GM12891 (cell line): ENCODE results near the gene BCL6.

Source experiments
- DNase-seq: peaks from one replicate; pipeline ENCODE4 v3.0.0; 2011; ENCODE audit warnings: low spot score; ENCODE audit not compliant: insufficient read length
- FAIRE-seq: peaks from 2 replicates; lab custom pipeline; 2011; peaks lifted over from hg19 to GRCh38; lab: Jason Lieb, UNC
- PAX5 ChIP-seq: IDR thresholded peaks from 2 replicates; pipeline ENCODE4 v1.6.1; 2011; ENCODE audit warnings: low read length, moderate library complexity, mild to moderate bottlenecking; ENCODE audit not compliant: insufficient read depth, severe bottlenecking
- POLR2A ChIP-seq: IDR thresholded peaks from 2 replicates; pipeline ENCODE4 v1.6.1; 2011; ENCODE audit warnings: low read depth, low read length, control low read depth
- POLR2AphosphoS5 ChIP-seq: IDR thresholded peaks from 2 replicates; pipeline ENCODE4 v1.6.1; 2011; ENCODE audit warnings: low read depth, low read length, control low read depth
- POU2F2 ChIP-seq: IDR thresholded peaks from 2 replicates; pipeline ENCODE4 v1.6.1; 2011; ENCODE audit warnings: low read depth, mild to moderate bottlenecking, control low read depth, low read length, moderate library complexity
- SPI1 ChIP-seq: IDR thresholded peaks from 2 replicates; pipeline ENCODE4 v1.6.1; 2011; ENCODE audit warnings: low read depth, low read length, control low read depth
- TAF1 ChIP-seq: IDR thresholded peaks from 2 replicates; pipeline ENCODE4 v1.6.1; 2011; ENCODE audit warnings: low read depth, low read length, control low read depth

The BCL6 gene

DNA sequence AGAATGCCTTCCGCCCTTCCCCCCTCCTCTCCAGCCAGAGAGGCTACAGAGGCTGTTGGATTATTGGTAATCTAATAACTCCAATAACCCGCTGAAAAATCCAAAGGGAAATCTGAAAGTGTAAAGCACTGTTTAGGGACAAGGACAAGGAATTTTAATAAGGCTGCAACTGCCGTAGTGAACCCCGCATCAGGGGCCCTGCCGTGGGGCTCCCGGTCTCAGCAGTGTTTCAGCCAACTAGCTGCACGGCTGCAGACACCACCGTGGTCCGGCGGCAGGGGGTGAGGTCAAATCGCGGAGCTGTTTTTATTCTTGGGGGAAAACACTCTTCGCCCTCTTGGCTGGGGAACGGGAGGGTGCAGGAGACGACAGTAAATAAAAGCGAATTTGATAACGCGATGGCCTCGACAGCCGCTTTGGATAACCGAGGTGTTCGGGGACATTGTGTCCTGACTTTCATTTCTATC is 6.1 kb downstream of the BCL6 start:
- no peak for DNase-seq
- TF ChIP-seq TAF1 (no peak), POU2F2 (no peak), POLR2A (no peak), POLR2AphosphoS5 (no peak), SPI1 (no peak), PAX5 (no peak)
- no peak for FAIRE-seq

DNA sequence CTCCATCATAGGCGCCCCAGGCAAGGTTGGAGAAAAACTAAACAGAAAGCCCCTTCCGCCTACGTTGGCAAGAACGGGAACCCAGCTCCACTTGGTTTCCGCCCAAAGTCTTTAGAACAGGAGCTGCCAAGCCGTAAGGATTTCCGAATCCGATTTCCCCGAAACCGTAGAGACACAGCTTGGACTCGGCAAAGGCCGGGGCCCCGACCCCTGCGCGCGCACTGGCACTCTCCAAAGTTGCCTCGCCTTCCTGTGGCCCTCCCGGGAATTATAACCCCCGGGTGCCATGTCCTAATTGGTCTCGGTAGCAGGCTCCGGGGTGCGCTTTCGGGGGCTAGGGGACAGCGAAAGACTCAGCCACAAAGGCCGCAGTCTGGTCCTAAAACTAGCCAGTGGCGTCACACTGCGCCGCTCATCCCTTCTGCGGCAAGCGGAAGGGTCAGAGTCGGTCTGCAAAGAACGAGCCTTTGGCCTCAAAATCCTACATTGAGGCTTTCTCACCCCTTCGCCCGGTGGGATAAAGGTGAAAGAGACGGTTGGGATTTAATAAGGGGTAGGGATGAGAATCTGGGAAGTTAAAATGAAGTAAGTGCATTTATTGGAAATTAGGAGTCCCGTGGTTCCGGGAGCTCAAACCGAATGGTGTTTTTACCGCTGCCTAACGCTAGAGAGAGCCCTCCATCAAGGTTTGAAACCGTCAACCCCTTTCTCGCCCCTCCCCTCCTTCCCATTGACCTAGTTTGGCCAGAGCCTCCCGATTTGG is 6.8 kb downstream of the BCL6 start:
- peak; percentile 65 for DNase-seq
- no peak for TF ChIP-seq TAF1
- TF ChIP-seq SPI1, result no peak
- no peak for TF ChIP-seq PAX5
- TF ChIP-seq POU2F2, result no peak
- TF ChIP-seq POLR2A, result no peak
- FAIRE-seq, result peak; percentile 5

- FAIRE-seq (no peak), DNase-seq (no peak)
- no peak for TF ChIP-seq POU2F2
- no peak for TF ChIP-seq POLR2AphosphoS5
- TF ChIP-seq SPI1, result no peak
- no peak for TF ChIP-seq TAF1
- TF ChIP-seq PAX5, result no peak
- TF ChIP-seq POLR2A, result no peak
These were observed 7.3 kb downstream of the BCL6 start for GRCh38 chr3:187738071-187738330.

- FAIRE-seq (no peak), DNase-seq (no peak)
- no peak for TF ChIP-seq POLR2A
- no peak for TF ChIP-seq TAF1
- no peak for TF ChIP-seq SPI1
- no peak for TF ChIP-seq POU2F2
- TF ChIP-seq PAX5, result no peak
- no peak for TF ChIP-seq POLR2AphosphoS5
These were observed 7.7 kb downstream of the BCL6 start for GRCh38 chr3:187737368-187738070.

- FAIRE-seq, result no peak
- DNase-seq, result no peak
- TF ChIP-seq PAX5 (no peak), POU2F2 (no peak), TAF1 (no peak), POLR2AphosphoS5 (no peak), POLR2A (no peak), SPI1 (no peak)
These were observed 8.3 kb downstream of the BCL6 start for GRCh38 chr3:187737006-187737367.

DNA sequence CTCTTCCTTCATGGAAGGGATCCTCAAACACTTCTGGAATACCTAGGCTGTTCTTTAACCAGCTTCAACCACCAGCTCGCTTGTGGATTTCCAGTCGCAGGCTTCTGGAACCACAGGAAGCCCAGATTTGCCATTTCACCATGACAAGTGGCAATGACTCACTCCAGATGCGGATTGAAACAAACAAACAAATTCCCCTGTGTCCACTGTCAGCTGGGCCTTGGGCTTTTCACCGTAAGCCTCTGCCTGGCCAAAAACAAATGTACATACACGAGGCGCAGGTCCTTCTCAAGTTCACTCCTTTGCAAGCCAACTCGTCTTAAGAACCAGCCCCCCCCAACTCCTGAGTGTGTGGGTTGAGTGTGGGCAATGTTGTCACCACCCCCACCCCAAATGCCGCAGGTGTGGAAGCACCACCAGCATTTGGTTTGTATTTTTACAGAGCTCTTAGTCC is 8.8 kb downstream of the BCL6 start:
- DNase-seq, result no peak
- TF ChIP-seq TAF1 (no peak), POU2F2 (no peak), POLR2A (no peak), PAX5 (no peak), SPI1 (no peak), POLR2AphosphoS5 (no peak)
- no peak for FAIRE-seq

- TF ChIP-seq POLR2AphosphoS5 (no peak), POU2F2 (no peak), TAF1 (no peak), PAX5 (no peak), POLR2A (no peak)
- DNase-seq (no peak), FAIRE-seq (no peak)
These were observed 9.4 kb downstream of the BCL6 start for GRCh38 chr3:187735837-187736236.

- no peak for FAIRE-seq
These were observed 9.9 kb downstream of the BCL6 start for GRCh38 chr3:187735383-187735782.

DNA sequence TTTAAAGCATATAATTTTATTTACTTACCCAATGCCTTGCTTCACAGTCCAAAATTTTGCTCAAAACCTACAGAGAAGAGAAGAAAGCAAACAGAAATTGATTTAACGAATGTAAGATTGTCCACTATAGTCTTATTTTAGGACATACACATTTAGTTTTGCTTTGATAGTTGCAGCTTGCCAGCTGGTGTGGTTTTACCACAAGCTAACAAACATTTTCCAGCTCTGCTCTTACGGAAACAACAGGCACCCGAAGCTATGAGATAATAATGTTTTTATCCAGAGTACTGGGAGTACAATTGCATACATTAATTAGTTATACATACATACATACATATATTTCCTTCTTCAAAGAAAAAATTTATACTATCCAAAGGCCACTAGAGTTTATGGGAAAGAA is 10.4 kb downstream of the BCL6 start:
- no peak for TF ChIP-seq POLR2A
- no peak for TF ChIP-seq SPI1
- no peak for TF ChIP-seq PAX5
- TF ChIP-seq TAF1, result no peak
- TF ChIP-seq POU2F2, result no peak
- TF ChIP-seq POLR2AphosphoS5, result no peak
- FAIRE-seq, result no peak
- DNase-seq, result no peak

More at GRCh38 chr3:187735383-187735782, 9.9 kb downstream of the BCL6 start:
- no peak for TF ChIP-seq TAF1
- no peak for TF ChIP-seq PAX5
- TF ChIP-seq POU2F2, result no peak
- no peak for TF ChIP-seq POLR2A
- TF ChIP-seq POLR2AphosphoS5, result no peak
- no peak for TF ChIP-seq SPI1
- DNase-seq, result no peak

DNA sequence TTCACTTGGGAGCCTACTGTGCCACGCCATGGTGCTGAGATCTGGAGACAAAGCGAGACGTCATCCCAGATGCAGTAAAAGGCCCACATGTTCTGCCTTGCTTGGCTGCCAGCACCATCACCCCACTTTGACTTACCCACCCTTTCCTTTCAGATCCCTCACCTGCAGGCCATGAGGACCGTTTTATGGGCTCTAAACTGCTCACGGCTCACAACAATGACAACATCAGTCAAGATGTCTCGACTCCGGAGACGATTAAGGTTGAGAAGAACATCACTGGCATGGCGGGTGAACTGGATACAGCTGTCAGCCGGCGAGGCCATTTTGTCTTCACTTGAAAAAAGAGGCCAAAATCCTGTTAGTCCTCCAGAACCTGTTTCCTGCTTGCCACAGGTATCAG is 11.9 kb downstream of the BCL6 start:
- TF ChIP-seq POLR2AphosphoS5 (no peak), PAX5 (no peak), POU2F2 (no peak), TAF1 (no peak), SPI1 (no peak), POLR2A (no peak)
- no peak for DNase-seq
- no peak for FAIRE-seq

DNA sequence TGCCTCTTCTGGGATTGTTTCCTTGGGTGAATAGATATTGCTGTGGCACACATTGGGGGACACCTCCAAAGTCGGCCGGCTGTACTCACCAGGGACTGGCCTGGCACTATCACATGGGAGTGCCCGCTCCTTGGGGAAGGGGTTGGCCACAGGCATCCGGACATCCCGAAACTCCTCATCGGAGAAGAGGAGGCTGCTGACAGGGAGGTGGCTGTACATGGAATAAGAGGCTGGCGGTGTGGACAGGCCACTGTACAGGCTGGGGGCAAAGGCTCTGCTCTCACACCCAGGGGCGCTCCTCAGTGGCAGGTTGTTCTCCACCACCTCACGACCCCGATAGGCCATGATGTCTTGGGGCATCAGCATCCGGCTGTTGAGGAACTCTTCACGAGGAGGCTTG is 15.7 kb downstream of the BCL6 start:
- DNase-seq (no peak), FAIRE-seq (no peak)
- TF ChIP-seq SPI1, result no peak
- TF ChIP-seq POLR2A, result no peak
- TF ChIP-seq POLR2AphosphoS5, result no peak
- TF ChIP-seq POU2F2, result no peak
- TF ChIP-seq PAX5, result no peak
